GM13976 (cell line): ENCODE data around the gene RPL10L.

Experiments used
- DNase-seq: peaks from one replicate; pipeline ENCODE4 v3.0.0; 2012; ENCODE audit warnings: low spot score
- in situ Hi-C: fragments of 300-500 bp; cut with MboI; formaldehyde crosslinking; loops from one replicate; pipeline ENCODE4 v1.12.0; 2022; ENCODE audit warnings: low sequenced_read_pairs, mixed read lengths, inconsistent platforms; ENCODE audit not compliant: unreplicated experiment
- TF ChIP-seq, protein P1 (sequence below): IDR thresholded peaks from 2 replicates; pipeline ENCODE4 v1.5.1; 2012; ENCODE audit warnings: borderline replicate concordance, mild to moderate bottlenecking; ENCODE audit not compliant: insufficient read depth; ENCODE audit errors: extremely low read depth, missing control alignments, control extremely low read depth

Gene RPL10L

DNA sequence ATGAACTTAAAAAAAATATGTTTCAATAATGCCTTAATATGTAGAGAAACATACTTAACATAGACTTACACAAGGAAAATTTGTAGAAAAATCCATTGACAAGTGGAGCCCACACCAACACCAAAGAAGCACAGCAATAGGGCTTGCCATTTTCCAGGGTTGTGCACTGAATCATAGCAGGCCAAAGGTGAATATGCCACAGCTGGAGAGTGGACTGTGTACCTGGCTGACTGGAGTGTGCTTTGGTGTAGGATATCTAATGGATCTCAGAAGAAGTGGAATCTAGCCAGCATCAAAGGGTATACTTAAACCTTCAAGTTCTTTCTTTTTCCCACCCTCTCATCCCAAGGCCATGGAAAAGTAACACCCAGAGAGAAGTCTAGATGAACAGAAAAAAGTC is 4.8 kb downstream of the RPL10L start:
- in situ Hi-C loops, result no loop called here
- DNase-seq, result no peak
- TF ChIP-seq, protein P1, sequence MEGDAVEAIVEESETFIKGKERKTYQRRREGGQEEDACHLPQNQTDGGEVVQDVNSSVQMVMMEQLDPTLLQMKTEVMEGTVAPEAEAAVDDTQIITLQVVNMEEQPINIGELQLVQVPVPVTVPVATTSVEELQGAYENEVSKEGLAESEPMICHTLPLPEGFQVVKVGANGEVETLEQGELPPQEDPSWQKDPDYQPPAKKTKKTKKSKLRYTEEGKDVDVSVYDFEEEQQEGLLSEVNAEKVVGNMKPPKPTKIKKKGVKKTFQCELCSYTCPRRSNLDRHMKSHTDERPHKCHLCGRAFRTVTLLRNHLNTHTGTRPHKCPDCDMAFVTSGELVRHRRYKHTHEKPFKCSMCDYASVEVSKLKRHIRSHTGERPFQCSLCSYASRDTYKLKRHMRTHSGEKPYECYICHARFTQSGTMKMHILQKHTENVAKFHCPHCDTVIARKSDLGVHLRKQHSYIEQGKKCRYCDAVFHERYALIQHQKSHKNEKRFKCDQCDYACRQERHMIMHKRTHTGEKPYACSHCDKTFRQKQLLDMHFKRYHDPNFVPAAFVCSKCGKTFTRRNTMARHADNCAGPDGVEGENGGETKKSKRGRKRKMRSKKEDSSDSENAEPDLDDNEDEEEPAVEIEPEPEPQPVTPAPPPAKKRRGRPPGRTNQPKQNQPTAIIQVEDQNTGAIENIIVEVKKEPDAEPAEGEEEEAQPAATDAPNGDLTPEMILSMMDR, result no peak

DNA sequence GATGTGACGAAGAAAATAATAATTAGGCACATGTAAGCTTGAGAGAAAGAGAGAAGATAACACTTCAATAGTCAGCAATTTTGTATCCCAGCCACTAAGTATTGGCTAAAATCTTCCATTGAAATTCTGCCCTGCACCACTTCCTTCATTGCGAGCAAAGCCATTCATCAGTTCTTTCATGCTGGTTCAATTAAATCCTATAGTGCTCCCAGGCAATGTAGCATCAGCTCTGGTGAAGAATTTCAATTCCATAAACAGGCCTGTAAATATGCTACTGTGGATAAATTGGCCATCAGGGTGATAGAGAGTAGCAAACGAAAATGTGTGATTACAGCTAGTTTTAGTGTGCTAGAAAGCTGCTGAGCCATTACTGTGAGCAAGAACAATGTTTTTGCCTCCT is 24.7 kb downstream of the RPL10L start:
- TF ChIP-seq, protein P1, result no peak
- DNase-seq, result no peak
- in situ Hi-C loops, result no loop called here
